ENCODE data around the gene JUN.

DNA sequence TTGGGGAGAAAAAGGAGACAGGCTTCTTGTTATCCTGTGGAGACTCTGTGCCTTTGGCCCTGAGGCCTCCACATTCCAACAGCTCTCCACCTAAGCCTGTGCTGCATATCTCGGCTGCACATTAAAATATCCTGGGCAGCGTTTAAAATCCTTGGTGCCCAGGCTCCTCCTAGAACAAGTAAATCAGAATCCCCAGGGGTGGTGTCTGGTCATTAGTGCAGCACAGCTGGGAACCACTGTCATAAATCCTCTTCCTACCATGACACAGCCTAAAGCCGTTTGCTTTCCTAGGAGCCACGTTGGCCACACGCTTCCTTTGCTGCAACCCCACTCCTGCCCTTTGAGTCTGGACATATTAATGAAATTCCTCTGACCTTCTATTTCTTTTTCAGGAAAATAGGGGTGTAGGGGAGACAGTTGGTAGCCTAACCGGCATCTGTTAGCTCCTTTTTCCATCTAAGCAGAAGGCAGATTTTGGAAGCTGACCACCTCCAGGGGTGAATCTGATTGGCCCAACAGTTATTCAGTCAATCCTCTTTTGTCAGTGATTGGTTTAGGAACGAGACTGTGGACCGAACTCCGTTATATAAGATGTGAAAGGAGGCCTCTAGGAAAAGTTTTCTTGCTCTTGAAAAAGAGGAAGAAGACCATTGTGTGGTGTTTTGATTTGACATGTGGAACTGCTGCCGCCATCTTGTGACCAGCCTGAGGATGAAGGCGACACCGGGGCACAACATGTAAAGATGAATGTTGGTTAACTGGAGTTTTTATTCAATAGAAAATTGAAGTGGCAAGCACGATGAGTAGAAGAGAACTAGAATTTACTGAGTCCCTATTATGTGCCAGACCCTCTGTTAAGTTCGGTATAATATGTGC, 41.9 kb downstream of the JUN start:
- TF ChIP-seq, protein P1, sequence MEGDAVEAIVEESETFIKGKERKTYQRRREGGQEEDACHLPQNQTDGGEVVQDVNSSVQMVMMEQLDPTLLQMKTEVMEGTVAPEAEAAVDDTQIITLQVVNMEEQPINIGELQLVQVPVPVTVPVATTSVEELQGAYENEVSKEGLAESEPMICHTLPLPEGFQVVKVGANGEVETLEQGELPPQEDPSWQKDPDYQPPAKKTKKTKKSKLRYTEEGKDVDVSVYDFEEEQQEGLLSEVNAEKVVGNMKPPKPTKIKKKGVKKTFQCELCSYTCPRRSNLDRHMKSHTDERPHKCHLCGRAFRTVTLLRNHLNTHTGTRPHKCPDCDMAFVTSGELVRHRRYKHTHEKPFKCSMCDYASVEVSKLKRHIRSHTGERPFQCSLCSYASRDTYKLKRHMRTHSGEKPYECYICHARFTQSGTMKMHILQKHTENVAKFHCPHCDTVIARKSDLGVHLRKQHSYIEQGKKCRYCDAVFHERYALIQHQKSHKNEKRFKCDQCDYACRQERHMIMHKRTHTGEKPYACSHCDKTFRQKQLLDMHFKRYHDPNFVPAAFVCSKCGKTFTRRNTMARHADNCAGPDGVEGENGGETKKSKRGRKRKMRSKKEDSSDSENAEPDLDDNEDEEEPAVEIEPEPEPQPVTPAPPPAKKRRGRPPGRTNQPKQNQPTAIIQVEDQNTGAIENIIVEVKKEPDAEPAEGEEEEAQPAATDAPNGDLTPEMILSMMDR (IDR thresholded peaks at IDR 0.05) = no peak
- TF ChIP-seq POLR2A (IDR thresholded peaks at IDR 0.05) (no peak), POLR2AphosphoS5 (IDR thresholded peaks at IDR 0.05) (no peak)
